Calu3 (cell line): ENCODE results near the gene DIS3L2. TPM values are rescaled to one million over a fixed set of nuclear protein-coding genes. Genes with fewer than 3 reads are reported as not detected.

Experiments used
- BruUV-seq: library from RNA; stranded (reverse); fragments of 400-500 nt; replicated peaks from 2 replicates; lab custom pipeline; 2021; lab: Mats Ljungman, UMichigan
- CTCF ChIA-PET: fragments of 300-600 bp; sonication (Branson Sonifier 250); formaldehyde crosslinking; loops from one replicate; lab custom pipeline; 2022; ENCODE audit warnings: antibody characterized with exemption; lab: Charles Lee
- DNase-seq: peaks from one replicate; pipeline ENCODE4 v3.0.0; 2022
- H3K27ac Mint-ChIP-seq: one replicate; pipeline ENCODE4 v1.8.0; 2022; ENCODE audit warnings: mixed read lengths; ENCODE audit not compliant: unreplicated experiment
- H3K27me3 Mint-ChIP-seq: one replicate; pipeline ENCODE4 v1.8.0; 2022; ENCODE audit warnings: mixed read lengths; ENCODE audit not compliant: unreplicated experiment
- H3K36me3 Mint-ChIP-seq: one replicate; pipeline ENCODE4 v1.8.0; 2022; ENCODE audit warnings: mild to moderate bottlenecking, moderate library complexity, mixed read lengths; ENCODE audit not compliant: insufficient read depth, unreplicated experiment
- H3K4me1 Mint-ChIP-seq: one replicate; pipeline ENCODE4 v1.8.0; 2022; ENCODE audit warnings: mild to moderate bottlenecking, low read depth, mixed read lengths; ENCODE audit not compliant: unreplicated experiment
- H3K4me3 Mint-ChIP-seq: one replicate; pipeline ENCODE4 v1.8.0; 2022; ENCODE audit warnings: mild to moderate bottlenecking, low read depth, moderate library complexity, mixed read lengths; ENCODE audit not compliant: unreplicated experiment
- H3K9me3 Mint-ChIP-seq: one replicate; pipeline ENCODE4 v1.8.0; 2022; ENCODE audit warnings: low read depth, mixed read lengths; ENCODE audit not compliant: unreplicated experiment
- CTCF ChIP-seq: fragments of 200-600 bp; IDR thresholded peaks from one replicate; pipeline ENCODE4 v1.8.0; 2022; ENCODE audit warnings: antibody characterized with exemption; ENCODE audit not compliant: unreplicated experiment
- intact Hi-C: fragments of 100-400 bp; cut with micrococcal nuclease; formaldehyde crosslinking; loops from one replicate; pipeline ENCODE4 v1.10.0; 2022; ENCODE audit not compliant: unreplicated experiment
- total RNA-seq: library from RNA; stranded (reverse); gene quantifications from 2 replicates; pipeline ENCODE4 v1.2.3, GENCODE V29; 2022

Gene DIS3L2
- total RNA-seq, 1 experiment from 2014 or later, result 46.0 TPM

DNA sequence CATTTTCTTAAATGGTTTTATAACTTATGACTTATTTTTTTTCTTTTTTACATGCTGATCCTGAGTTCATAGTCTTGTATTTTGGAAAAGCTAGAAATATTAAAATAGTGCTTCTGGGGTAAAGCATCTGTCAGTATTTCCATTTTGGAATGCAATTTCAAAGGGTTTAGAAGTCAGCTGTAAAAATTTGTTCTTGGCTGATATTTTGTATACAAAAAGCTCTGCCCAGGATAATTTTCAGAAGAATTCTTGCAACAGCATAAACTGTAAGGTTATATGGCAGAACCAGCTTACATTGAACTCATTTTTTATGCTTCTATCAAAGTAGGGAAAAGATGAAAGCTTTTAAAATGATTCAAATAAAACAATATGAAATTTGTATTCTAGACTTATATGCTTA, 97.4 kb downstream of the DIS3L2 start:
- H3K9me3 Mint-ChIP-seq, result peaks cover 2% of the 10 kb centered on the region
- no TSS peak for BruUV-seq
- H3K36me3 Mint-ChIP-seq, result no peaks in the 10 kb centered on the region
- no peak for TF ChIP-seq CTCF
- CTCF ChIA-PET, result no interaction called here
- no peaks in the 10 kb centered on the region for H3K4me1 Mint-ChIP-seq
- no peak overlapping the region for H3K27ac Mint-ChIP-seq
- DNase-seq, result no peak
- no peak overlapping the region for H3K4me3 Mint-ChIP-seq
- H3K27me3 Mint-ChIP-seq, result no peaks in the 10 kb centered on the region
- intact Hi-C loops, result no loop called here

DNA sequence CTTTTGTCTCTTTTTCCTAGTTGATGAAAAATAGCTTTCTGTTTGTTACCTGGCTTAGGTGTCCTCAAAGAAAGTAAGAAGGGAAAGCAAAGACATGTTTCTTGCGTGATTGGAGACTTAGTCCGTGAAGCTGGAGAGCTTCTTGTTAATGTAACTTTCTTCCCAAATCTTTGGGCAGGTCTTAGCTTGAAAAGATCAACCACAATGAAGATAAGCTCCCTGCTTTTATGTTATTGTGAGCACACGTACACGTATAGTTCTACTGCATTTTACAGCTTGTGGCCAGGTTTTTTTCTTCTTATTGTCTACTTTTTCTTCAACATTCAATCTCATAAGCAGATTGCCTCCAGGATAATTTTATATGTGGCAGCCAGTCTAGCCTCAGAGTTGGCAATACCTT, 99.8 kb downstream of the DIS3L2 start:
- Mint-ChIP-seq H3K9me3 (peaks cover 2% of the 10 kb centered on the region), H3K36me3 (no peaks in the 10 kb centered on the region), H3K27me3 (no peaks in the 10 kb centered on the region), H3K27ac (no peak overlapping the region), H3K4me1 (no peaks in the 10 kb centered on the region), H3K4me3 (no peak overlapping the region)
- CTCF ChIA-PET, result no interaction called here
- BruUV-seq, result no TSS peak
- intact Hi-C loops, result no loop called here
- no peak for TF ChIP-seq CTCF
- no peak for DNase-seq

GRCh38 chr2:232073026-232073425, 111.5 kb downstream of the DIS3L2 start:
- CTCF ChIA-PET, result no interaction called here
- no peak overlapping the region for H3K4me3 Mint-ChIP-seq
- no peaks in the 10 kb centered on the region for H3K27me3 Mint-ChIP-seq
- no TSS peak for BruUV-seq
- DNase-seq, result no peak
- no peaks in the 10 kb centered on the region for H3K4me1 Mint-ChIP-seq
- no peak for TF ChIP-seq CTCF
- no peak overlapping the region for H3K27ac Mint-ChIP-seq
- intact Hi-C loops, result no loop called here
- no peaks in the 10 kb centered on the region for H3K36me3 Mint-ChIP-seq
- no peaks in the 10 kb centered on the region for H3K9me3 Mint-ChIP-seq

- Mint-ChIP-seq H3K4me3 (no peak overlapping the region), H3K4me1 (no peaks in the 10 kb centered on the region), H3K9me3 (no peaks in the 10 kb centered on the region), H3K27ac (no peak overlapping the region), H3K27me3 (no peaks in the 10 kb centered on the region), H3K36me3 (no peaks in the 10 kb centered on the region)
- BruUV-seq, result no TSS peak
- intact Hi-C loops, result no loop called here
- CTCF ChIA-PET, result no interaction called here
- no peak for DNase-seq
- TF ChIP-seq CTCF, result no peak
Measured at GRCh38 chr2:232073699-232074098, 112.2 kb downstream of the DIS3L2 start.
